HCT116 (cell line): Measurements from ENCODE around the gene TMEM98.

Experiments
- POLR2A ChIP-seq: IDR thresholded peaks from 2 replicates; pipeline ENCODE4 v1.7.0; 2011; ENCODE audit warnings: borderline replicate concordance; ENCODE audit not compliant: insufficient read depth, insufficient read length; ENCODE audit errors: extremely low read depth
- TF ChIP-seq, protein P1 (sequence below), 3 experiments: fragments of 200-600 bp in 1 of 3; sonication (generic) in 1 of 3; IDR thresholded peaks in 2 of 3; conservative IDR thresholded peaks in 1 of 3; 2 replicates each; pipeline ENCODE4 v1.5.1; 2012 to 2017; ENCODE audit warnings: low read depth in 2 of 3, low read length in 2 of 3, antibody characterized with exemption in 1 of 3, borderline replicate concordance in 1 of 3, control low read depth in 1 of 3, mild to moderate bottlenecking in 1 of 3, mixed read lengths in 1 of 3, mixed run types in 1 of 3, moderate library complexity in 1 of 3; ENCODE audit not compliant: insufficient read depth in 1 of 3

DNA sequence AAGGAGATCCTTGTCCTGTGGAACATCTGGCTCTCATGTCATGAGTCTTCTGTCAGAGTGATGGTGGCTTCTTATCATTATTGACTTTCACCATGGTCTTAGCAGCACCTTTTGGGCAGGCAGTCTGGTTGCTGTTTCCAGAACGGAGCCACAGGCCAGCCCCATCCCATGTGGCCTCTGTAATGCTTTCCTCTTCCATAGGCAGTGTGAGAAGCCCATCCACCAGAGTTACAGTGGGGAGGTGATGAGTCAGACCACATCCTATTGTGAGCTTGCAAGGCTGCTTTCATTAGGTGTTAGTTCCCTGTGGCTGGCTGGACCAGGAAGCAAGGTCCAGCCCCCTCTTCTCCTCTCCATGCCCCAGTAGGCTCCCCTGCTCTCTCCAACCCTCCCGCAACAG lies 32.9 kb downstream of the TMEM98 start:
- TF ChIP-seq, protein P1, sequence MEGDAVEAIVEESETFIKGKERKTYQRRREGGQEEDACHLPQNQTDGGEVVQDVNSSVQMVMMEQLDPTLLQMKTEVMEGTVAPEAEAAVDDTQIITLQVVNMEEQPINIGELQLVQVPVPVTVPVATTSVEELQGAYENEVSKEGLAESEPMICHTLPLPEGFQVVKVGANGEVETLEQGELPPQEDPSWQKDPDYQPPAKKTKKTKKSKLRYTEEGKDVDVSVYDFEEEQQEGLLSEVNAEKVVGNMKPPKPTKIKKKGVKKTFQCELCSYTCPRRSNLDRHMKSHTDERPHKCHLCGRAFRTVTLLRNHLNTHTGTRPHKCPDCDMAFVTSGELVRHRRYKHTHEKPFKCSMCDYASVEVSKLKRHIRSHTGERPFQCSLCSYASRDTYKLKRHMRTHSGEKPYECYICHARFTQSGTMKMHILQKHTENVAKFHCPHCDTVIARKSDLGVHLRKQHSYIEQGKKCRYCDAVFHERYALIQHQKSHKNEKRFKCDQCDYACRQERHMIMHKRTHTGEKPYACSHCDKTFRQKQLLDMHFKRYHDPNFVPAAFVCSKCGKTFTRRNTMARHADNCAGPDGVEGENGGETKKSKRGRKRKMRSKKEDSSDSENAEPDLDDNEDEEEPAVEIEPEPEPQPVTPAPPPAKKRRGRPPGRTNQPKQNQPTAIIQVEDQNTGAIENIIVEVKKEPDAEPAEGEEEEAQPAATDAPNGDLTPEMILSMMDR (IDR thresholded peaks at IDR 0.05 in 2 of 3, conservative IDR thresholded peaks at IDR 0.05 in 1 of 3; ENCODE audit: borderline replicate concordance in 1 of 3, insufficient read depth in 1 of 3, low read depth in 2 of 3, low read length in 2 of 3): no peak
- no peak for TF ChIP-seq POLR2A
